T-helper 2 cell (primary cell): Measurements from ENCODE around the gene KRTAP22-1.

ENCODE experiments used
- DNase-seq, 5 experiments: peaks; one replicate each; pipeline versions ENCODE4 v3.0.0 to v3.0.0-alpha.2; 2012 to 2022

The KRTAP22-1 gene

GRCh38 chr21:30625449-30626165, 24.7 kb downstream of the KRTAP22-1 start:
- no peak for DNase-seq

- DNase-seq: no peak
Observed at GRCh38 chr21:30628109-30628508, 27.2 kb downstream of the KRTAP22-1 start.

GRCh38 chr21:30629200-30629599, 28.3 kb downstream of the KRTAP22-1 start:
- DNase-seq: no peak

GRCh38 chr21:30634906-30635305, 34.0 kb downstream of the KRTAP22-1 start, which contains the start of gene KRTAP20-2:
Gene KRTAP20-2 (plus strand): TSS chr21:30635206. CDS start chr21:30635264, 58 bp downstream.
- no peak for DNase-seq

- no peak for DNase-seq
Observed at GRCh38 chr21:30638686-30639085, 37.8 kb downstream of the KRTAP22-1 start.

- DNase-seq: no peak
Observed at GRCh38 chr21:30642564-30642963, 41.7 kb downstream of the KRTAP22-1 start, which contains the start of gene KRTAP20-3. Gene KRTAP20-3 (plus strand): TSS chr21:30642864.

- no peak for DNase-seq
Observed at GRCh38 chr21:30646904-30647414, 46.1 kb downstream of the KRTAP22-1 start.
